K562 (cell line): ENCODE results near the gene BSPRY. TPM values are rescaled to one million over a fixed set of nuclear protein-coding genes. Genes with fewer than 3 reads are reported as not detected.

ENCODE experiments used
- CEBPB ChIP-seq: fragments of 450-650 bp; IDR thresholded peaks from 2 replicates; pipeline ENCODE4 v1.6.1; 2016; ENCODE audit warnings: missing genetic modification characterization, missing compliant biosample characterization
- CHD2 ChIP-seq: IDR thresholded peaks from 2 replicates; pipeline ENCODE4 v1.6.1; 2011; ENCODE audit warnings: low read depth, low read length
- ELF2 ChIP-seq: fragments of 250-450 bp; sonication (Bioruptor Pico); IDR thresholded peaks from 2 replicates; pipeline ENCODE4 v1.5.0; 2021; ENCODE audit warnings: mild to moderate bottlenecking
- GTF3C2 ChIP-seq: IDR thresholded peaks from 3 replicates; pipeline ENCODE4 v1.6.1; 2011; ENCODE audit warnings: borderline replicate concordance, mild to moderate bottlenecking, moderate library complexity; ENCODE audit not compliant: insufficient read length; ENCODE audit errors: extremely low read depth
- IRF9 ChIP-seq: fragments of 450-650 bp; IDR thresholded peaks from 2 replicates; pipeline ENCODE4 v1.6.1; 2016; ENCODE audit warnings: missing biosample characterization, missing genetic modification characterization
- NELFE ChIP-seq: IDR thresholded peaks from 2 replicates; pipeline ENCODE4 v1.6.1; 2011; ENCODE audit warnings: mild to moderate bottlenecking; ENCODE audit not compliant: insufficient read depth, insufficient read length
- PRPF4 ChIP-seq: fragments of 200-400 bp; formaldehyde crosslinking; IDR thresholded peaks from one replicate; pipeline ENCODE4 v1.6.1; 2017; ENCODE audit warnings: low read length, low read depth, mild to moderate bottlenecking; ENCODE audit not compliant: insufficient read depth, poor library complexity, severe bottlenecking
- SAFB2 ChIP-seq: fragments of 200-400 bp; formaldehyde crosslinking; IDR thresholded peaks from 2 replicates; pipeline ENCODE4 v1.6.1; 2018; ENCODE audit warnings: borderline replicate concordance, low read length, low read depth, moderate library complexity; ENCODE audit not compliant: severe bottlenecking
- SOX6 ChIP-seq: fragments of 450-650 bp; IDR thresholded peaks from 2 replicates; pipeline ENCODE4 v1.6.1; 2014; ENCODE audit warnings: mild to moderate bottlenecking
- SRSF1 ChIP-seq: fragments of 200-400 bp; formaldehyde crosslinking; IDR thresholded peaks from 2 replicates; pipeline ENCODE4 v1.6.1; 2017; ENCODE audit warnings: mild to moderate bottlenecking, low read depth, low read length, moderate library complexity
- THRA ChIP-seq: fragments of 450-650 bp; IDR thresholded peaks from 2 replicates; pipeline ENCODE4 v1.6.1; 2017; ENCODE audit warnings: mild to moderate bottlenecking, moderate library complexity
- ZKSCAN1 ChIP-seq: fragments of 150-350 bp; IDR thresholded peaks from 2 replicates; pipeline ENCODE4 v1.6.1; 2016; ENCODE audit warnings: low read depth, low read length
- ZNF212 ChIP-seq: fragments of 450-650 bp; formaldehyde crosslinking; IDR thresholded peaks from 2 replicates; pipeline ENCODE4 v1.4.0; 2020; ENCODE audit warnings: mild to moderate bottlenecking
- ZNF431 ChIP-seq: sonication (generic); formaldehyde crosslinking; IDR thresholded peaks from 2 replicates; pipeline ENCODE4 v1.8.0; 2022; ENCODE audit warnings: mild to moderate bottlenecking, missing genetic modification reagents
- ZNF512 ChIP-seq: IDR thresholded peaks from 2 replicates; pipeline ENCODE4 v1.6.1; 2016; ENCODE audit warnings: missing genetic modification characterization, missing compliant biosample characterization
- ZNF518B ChIP-seq: fragments of 250-450 bp; sonication (Bioruptor Pico); IDR thresholded peaks from 2 replicates; pipeline ENCODE4 v1.5.0; 2021; ENCODE audit warnings: mild to moderate bottlenecking, moderate library complexity
- ZNF707 ChIP-seq: fragments of 250-450 bp; sonication (Bioruptor Pico); conservative IDR thresholded peaks from 2 replicates; pipeline ENCODE4 v1.8.0; 2022; ENCODE audit warnings: inconsistent platforms, mild to moderate bottlenecking, moderate library complexity
- ZNF785 ChIP-seq: fragments of 250-450 bp; sonication (Bioruptor Pico); IDR thresholded peaks from 2 replicates; pipeline ENCODE4 v1.4.0; 2020; ENCODE audit warnings: mild to moderate bottlenecking
- polyA plus RNA-seq, 8 experiments: library from polyadenylated mRNA; depleted of rRNA in 4 of 8; stranded (reverse) in 5 of 8; unstranded in 3 of 8; fragments of >200 nt; fragmentation: Nextera tagmentation in 2 of 8; fragmentation: Illumina TruSeq in 1 of 8; extraction: Ambion mirVana in 2 of 8; extraction: Trizol in 1 of 8; gene quantifications; 2 replicates each; pipeline versions ENCODE4 v1.2.1 to v1.2.3, GENCODE V29; 2011 to 2014; ENCODE audit warnings: inconsistent platforms in 1 of 8, missing spikeins in 1 of 8
- total RNA-seq, 7 experiments: library from RNA; depleted of rRNA in 6 of 7; stranded (reverse); fragments of >200 nt in 6 of 7; fragmentation: Illumina TruSeq in 2 of 7; extraction: Trizol in 2 of 7; gene quantifications; 2 replicates each; pipeline versions ENCODE4 v1.2.1 to v1.2.3, GENCODE V29; 2011 to 2021; ENCODE audit warnings: low replicate concordance in 1 of 7

BSPRY gene
- total and polyA plus RNA-seq, 9 of the 15 experiments (the other 6 are each of a cell fraction or from before 2014, with no cell fraction given) = 0.07 to 0.67 (median 0.18) TPM

GRCh38 chr9:113410207-113410864 lies 61.0 kb downstream of the BSPRY start, which contains the start of the genes C9orf43 and POLE3 (continued):
- TF ChIP-seq ZNF518B (CRISPR knock-in tag) = no peak
- TF ChIP-seq ZNF707 = no peak
- TF ChIP-seq ZNF212 = no peak
- TF ChIP-seq CHD2 = peak; percentile 87
- TF ChIP-seq SOX6 = peak; percentile 62
- TF ChIP-seq GTF3C2 = no peak
- TF ChIP-seq SRSF1 = no peak
- peak; percentile 66 for TF ChIP-seq ZNF431
- TF ChIP-seq THRA = no peak
- no peak for TF ChIP-seq ZNF512 (tag)
- TF ChIP-seq IRF9 (tag) = no peak
- no peak for TF ChIP-seq ZNF785 (CRISPR knock-in tag)
- peak; percentile 90 for TF ChIP-seq CEBPB (tag)
- TF ChIP-seq ELF2 (CRISPR knock-in tag) = peak; percentile 64; the same call in 1 of the 2 replicates
- TF ChIP-seq ZKSCAN1 = no peak; the same call in 1 of the 2 replicates
- TF ChIP-seq SAFB2 = no peak
- no peak for TF ChIP-seq NELFE
- no peak for TF ChIP-seq PRPF4
